Measurements from ENCODE around the gene FRMD7.
A peak's percentile ranks its signal among the peaks of the same experiment; 100 is the strongest.
"Not testable (repeated sequence)": the region's sequence is repeated elsewhere in the genome, so short reads cannot be mapped to it uniquely, and the experiment has no call there.

Gene FRMD7

DNA sequence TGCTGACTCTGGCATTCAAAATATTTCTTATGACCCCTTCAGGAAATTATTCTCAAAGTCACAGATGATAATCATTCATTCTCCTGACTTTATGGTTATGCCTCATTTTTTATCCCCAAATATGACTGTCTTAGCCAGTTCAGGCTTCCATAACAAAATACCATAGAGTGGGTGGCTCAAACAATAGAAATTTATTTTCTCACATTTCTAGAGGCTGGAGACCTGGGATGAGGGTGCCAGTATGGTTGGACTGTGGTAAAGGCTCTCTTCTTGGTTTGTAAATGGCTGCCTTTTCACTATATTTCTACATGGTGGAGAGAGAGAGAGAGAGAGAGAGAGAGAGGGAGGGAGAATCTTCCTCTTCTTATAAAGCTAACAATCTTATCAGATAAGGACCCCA, 20.5 kb downstream of the FRMD7 start:
- TF ChIP-seq POLR2A (IDR thresholded peaks at IDR 0.05; ENCODE audit: extremely low read depth, insufficient read length) (no peak), CTCF (IDR thresholded peaks at IDR 0.05; ENCODE audit: low read depth, low read length) (no peak), MYC (IDR thresholded peaks at IDR 0.05; ENCODE audit: low read depth, low read length) (no peak)
- TF ChIP-seq, protein P1, sequence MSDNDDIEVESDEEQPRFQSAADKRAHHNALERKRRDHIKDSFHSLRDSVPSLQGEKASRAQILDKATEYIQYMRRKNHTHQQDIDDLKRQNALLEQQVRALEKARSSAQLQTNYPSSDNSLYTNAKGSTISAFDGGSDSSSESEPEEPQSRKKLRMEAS (IDR thresholded peaks at IDR 0.05; ENCODE audit: low read depth, low read length), result no peak
- H3K4me3 ChIP-seq (ENCODE audit: low read depth, low read length), result no peak overlapping the region
- DNase-seq (ENCODE audit: low read depth), result no peak

DNA sequence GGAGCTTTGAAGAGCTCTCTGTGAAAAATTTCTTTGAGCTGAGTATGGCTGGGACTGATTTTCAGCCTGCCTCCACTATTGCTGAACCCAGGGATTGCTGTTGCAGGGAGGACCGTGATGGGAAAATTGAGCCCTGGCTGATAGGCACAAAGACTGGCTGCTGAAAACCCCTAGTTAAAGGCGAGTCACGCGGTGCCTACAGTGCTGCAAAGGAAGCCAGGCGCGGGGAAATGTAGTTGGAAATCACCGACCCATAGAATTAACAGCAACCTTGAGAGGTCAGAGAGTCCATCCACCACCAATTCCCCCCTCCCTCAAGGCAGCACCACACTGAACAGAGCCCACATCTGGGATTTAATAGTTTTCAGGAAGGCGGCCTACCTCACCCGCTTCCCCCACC, 26.0 kb downstream of the FRMD7 start:
- no peak overlapping the region for H3K4me3 ChIP-seq (ENCODE audit: low read depth, low read length)
- DNase-seq (ENCODE audit: low read depth), result no peak
- no peak for TF ChIP-seq MYC (IDR thresholded peaks at IDR 0.05; ENCODE audit: low read depth, low read length)
- no peak for TF ChIP-seq CTCF (IDR thresholded peaks at IDR 0.05; ENCODE audit: low read depth, low read length)
- TF ChIP-seq, protein P1 (IDR thresholded peaks at IDR 0.05; ENCODE audit: low read depth, low read length), result no peak
- TF ChIP-seq POLR2A (IDR thresholded peaks at IDR 0.05; ENCODE audit: extremely low read depth, insufficient read length), result no peak

DNA sequence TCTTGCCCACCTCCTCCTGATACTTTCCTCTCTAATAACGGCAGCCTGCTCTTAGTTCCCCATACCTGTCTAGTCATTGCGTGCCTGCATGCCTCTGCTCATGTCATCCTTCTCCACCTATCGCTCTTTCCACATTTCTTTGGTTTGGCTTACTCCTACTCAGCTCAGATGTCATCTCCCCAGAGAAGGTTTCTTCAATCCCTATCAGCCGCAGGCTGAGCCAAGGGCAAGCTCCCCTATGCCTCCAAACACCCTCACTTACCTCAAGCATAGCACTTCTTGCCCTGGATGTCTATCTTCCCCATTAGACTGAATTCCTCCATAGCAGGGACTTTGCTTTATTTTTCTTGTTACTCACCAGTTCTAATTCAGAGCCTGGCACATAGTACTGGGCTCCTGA, 26.6 kb downstream of the FRMD7 start:
- DNase-seq (ENCODE audit: low read depth), result no peak
- H3K4me3 ChIP-seq (ENCODE audit: low read depth, low read length), result no peak overlapping the region
- TF ChIP-seq POLR2A (IDR thresholded peaks at IDR 0.05; ENCODE audit: extremely low read depth, insufficient read length), result no peak
- no peak for TF ChIP-seq CTCF (IDR thresholded peaks at IDR 0.05; ENCODE audit: low read depth, low read length)
- TF ChIP-seq MYC (IDR thresholded peaks at IDR 0.05; ENCODE audit: low read depth, low read length), result no peak
- TF ChIP-seq, protein P1 (IDR thresholded peaks at IDR 0.05; ENCODE audit: low read depth, low read length), result no peak

GRCh38 chrX:132098704-132099103, 29.1 kb downstream of the FRMD7 start:
- DNase-seq (ENCODE audit: low read depth); H3K4me3 ChIP-seq (ENCODE audit: low read depth, low read length): not testable (repeated sequence)

- DNase-seq (ENCODE audit: low read depth), result no peak
- TF ChIP-seq MYC (IDR thresholded peaks at IDR 0.05; ENCODE audit: low read depth, low read length), result no peak
These were observed 33.7 kb downstream of the FRMD7 start for GRCh38 chrX:132094164-132094563.

GRCh38 chrX:132093239-132093860, 34.5 kb downstream of the FRMD7 start:
- TF ChIP-seq MYC (IDR thresholded peaks at IDR 0.05; ENCODE audit: low read depth, low read length) (no peak), CTCF (IDR thresholded peaks at IDR 0.05; ENCODE audit: low read depth, low read length) (no peak)
- TF ChIP-seq, protein P1 (IDR thresholded peaks at IDR 0.05; ENCODE audit: low read depth, low read length), result no peak

More at GRCh38 chrX:132094164-132094563, 33.7 kb downstream of the FRMD7 start:
- no peak overlapping the region for H3K4me3 ChIP-seq (ENCODE audit: low read depth, low read length)

GRCh38 chrX:132092439-132093065, 35.3 kb downstream of the FRMD7 start:
- peak; percentile 72 for DNase-seq (ENCODE audit: low read depth)

More at GRCh38 chrX:132093239-132093860, 34.5 kb downstream of the FRMD7 start:
- H3K4me3 ChIP-seq (ENCODE audit: low read depth, low read length), result no peak overlapping the region
- no peak for DNase-seq (ENCODE audit: low read depth)

More at GRCh38 chrX:132092439-132093065, 35.3 kb downstream of the FRMD7 start:
- H3K4me3 ChIP-seq (ENCODE audit: low read depth, low read length), result no peak overlapping the region
- TF ChIP-seq, protein P1 (IDR thresholded peaks at IDR 0.05; ENCODE audit: low read depth, low read length), result no peak
- TF ChIP-seq POLR2A (IDR thresholded peaks at IDR 0.05; ENCODE audit: extremely low read depth, insufficient read length), result no peak
- peak; percentile 69 for TF ChIP-seq CTCF (IDR thresholded peaks at IDR 0.05; ENCODE audit: low read depth, low read length)
